Heart left ventricle (tissue), 16 donors: ENCODE measurements around the gene CPNE2. TPM values are rescaled to one million over a fixed set of nuclear protein-coding genes. Genes with fewer than 3 reads are reported as not detected.

Experiments
- ATAC-seq, 4 donors: fragments of 200-7000 bp; cut with Tn5 transposase; one replicate each; pipeline ENCODE4 v1.9.1; 2020 to 2022; ENCODE audit warnings: moderate library complexity in 4 of 4, mild to moderate bottlenecking in 3 of 4, moderate number of reproducible peaks in 1 of 4
- DNase-seq, 5 donors: peaks; one replicate each; pipeline ENCODE4 v3.0.0-alpha.2; 2020
- H3K27ac ChIP-seq, 12 donors: fragments of 200-600 bp; sonication (generic) in 4 of 12; one replicate each; pipeline versions ENCODE4 v1.5.0 to v1.8.0; 2016 to 2022; ENCODE audit warnings: mild to moderate bottlenecking in 2 of 12
- H3K27me3 ChIP-seq, 9 donors: fragments of 200-600 bp; sonication (generic) in 2 of 9; one replicate each; pipeline versions ENCODE4 v1.5.1 to v1.8.0; 2016 to 2022; ENCODE audit warnings: mild to moderate bottlenecking in 3 of 9
- H3K36me3 ChIP-seq, 9 donors: fragments of 200-600 bp; sonication (generic) in 2 of 9; one replicate each; pipeline versions ENCODE4 v1.5.0 to v1.8.0; 2018 to 2022; ENCODE audit warnings: mild to moderate bottlenecking in 2 of 9
- H3K4me1 ChIP-seq, 12 donors: fragments of 200-600 bp; sonication (generic) in 4 of 12; one replicate each; pipeline versions ENCODE4 v1.5.0 to v1.8.0; 2016 to 2022; ENCODE audit warnings: mild to moderate bottlenecking in 3 of 12
- H3K4me3 ChIP-seq, 12 donors: fragments of 200-600 bp; sonication (generic) in 4 of 12; one replicate each; pipeline versions ENCODE4 v1.5.0 to v1.8.0; 2017 to 2022; ENCODE audit warnings: mild to moderate bottlenecking in 9 of 12, moderate library complexity in 4 of 12
- H3K9me3 ChIP-seq, 12 donors: fragments of 200-600 bp; sonication (generic) in 4 of 12; one replicate each; pipeline versions ENCODE4 v1.5.0 to v1.8.0; 2016 to 2022; ENCODE audit warnings: mild to moderate bottlenecking in 1 of 12
- POLR2A ChIP-seq, 2 donors: fragments of 450-650 bp; IDR thresholded peaks; one replicate each; pipeline ENCODE4 v1.6.1; 2017; ENCODE audit warnings: antibody characterized with exemption in 2 of 2, mild to moderate bottlenecking in 2 of 2, moderate library complexity in 2 of 2
- WGBS, 4 donors: extraction: QIAGEN DNeasy Blood & Tissue Kit in 2 of 4; methylation state at CpG; one replicate each; pipeline versions ENCODE4 v1.1.5 to v1.1.7; 2013 to 2018; 5-methylcytosine and 5-hydroxymethylcytosine counted together
- intact Hi-C, 10 donors: fragments of 100-400 bp; cut with DNase I; formaldehyde crosslinking; loops; one replicate each; pipeline versions ENCODE4 v1.11.1 to v1.14.2; 2022
- polyA plus RNA-seq, 2 donors: library from polyadenylated mRNA; stranded (reverse); fragments of 200-250 nt; gene quantifications; one replicate each; pipeline ENCODE4 v1.2.3, GENCODE V29; 2013
- total RNA-seq, 9 donors: library from RNA; depleted of rRNA in 2 of 9; stranded (reverse); fragments of >200 nt in 2 of 9; fragmentation: NEBNext Ultra II Directional in 3 of 9; extraction: Animal tissue kit (Norgen Biotek cat#: 25700) in 3 of 9; gene quantifications; one replicate each; pipeline versions ENCODE4 v1.1.0 to v1.2.4, GENCODE V29; 2016 to 2023
- TF ChIP-seq, protein P1 (sequence below), 12 donors: fragments of 200-600 bp; sonication (generic) in 4 of 12; IDR thresholded peaks; one replicate each; pipeline versions ENCODE4 v1.5.0 to v1.8.0; 2018 to 2022; ENCODE audit warnings: antibody characterized with exemption in 12 of 12, mild to moderate bottlenecking in 5 of 12
- donor health status: ischemic (EF 13 %, LVEDD 7.1; RV severe dilation, severe dysfunction).
- donor health status: healthy with polysubstance abuse.
- donor health status: DM: no; HTN: yes; CAD: no.
- donor health status: DM: no; HTN: no; CAD: no.
- donor health status: ischemic (EF 25% LVEDD 6.9; RV normal size, moderate dysfunction).
- donor health status: ischemic (EF 25% LVEDD 5.7; RV mildly dilated, moderate dysfunction).
- donor health status: healthy.
- donor health status: DM: yes; HTN: yes; CAD: no.
- donor health status: ischemic (EF 35%, LVEDD 5.7; RV mildly dilated, moderate dysfunction).
- donor health status: nonischemic (EF 11% LVEDD 7.7; RV severe dilation, severe dysfunction).
- donor health status: DM: yes; HTN: yes; CAD: no.
- donor health status: PGD.
- donor health status: ischemic (EF 29% LVEDD 5.4; RV normal size, mild dysfunction).
- donor health status: nonischemic (EF 23%, LVEDD 6.1; RV moderate dilation, normal function).

Gene CPNE2
- total and polyA plus RNA-seq, 11 donors: 7.2 to 23.6 (median 14.0) TPM

DNA sequence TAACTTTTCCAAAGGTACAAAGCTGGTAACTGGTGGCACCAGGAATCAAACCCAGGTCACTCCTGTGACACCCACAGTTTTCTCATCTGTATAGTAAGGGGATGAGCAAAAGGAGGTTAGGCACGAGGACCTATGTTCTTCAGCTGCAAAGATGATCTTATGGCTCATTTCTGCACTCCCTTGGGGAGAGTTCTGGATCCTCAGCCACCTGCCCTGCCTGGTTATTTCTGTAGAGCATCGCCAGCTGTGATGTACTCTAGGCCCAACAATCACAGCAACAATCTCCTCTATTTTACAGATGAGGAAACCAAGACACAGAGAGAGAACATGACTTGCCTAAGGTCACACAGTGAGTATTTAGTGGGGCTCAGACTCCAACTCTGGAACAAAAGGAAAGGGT lies 5.4 kb upstream of the CPNE2 start:
- peaks cover 0 to 30% (median 8%) of the 10 kb centered on the region in 12 donors for H3K4me1 ChIP-seq
- no peak for ATAC-seq
- H3K27me3 ChIP-seq: no peaks in the 10 kb centered on the region
- no peak overlapping the region for H3K27ac ChIP-seq
- no peak for DNase-seq
- peaks cover 0 to 15% (median 0%) of the 10 kb centered on the region in 9 donors for H3K36me3 ChIP-seq
- no peak for TF ChIP-seq POLR2A (IDR thresholded peaks at IDR 0.05)
- intact Hi-C loops: loop anchor here in 5 of 10 donors (10.0 kb wide), 3 partner anchors 208 to 338 kb away; no protein-coding TSS in a partner anchor
- 79 to 86% (median 81%) methylated on average over 2 of the region's 2 CpGs for WGBS, 4 donors
- H3K4me3 ChIP-seq: no peak overlapping the region
- H3K9me3 ChIP-seq: peaks cover 0 to 6% (median 0%) of the 10 kb centered on the region in 12 donors

DNA sequence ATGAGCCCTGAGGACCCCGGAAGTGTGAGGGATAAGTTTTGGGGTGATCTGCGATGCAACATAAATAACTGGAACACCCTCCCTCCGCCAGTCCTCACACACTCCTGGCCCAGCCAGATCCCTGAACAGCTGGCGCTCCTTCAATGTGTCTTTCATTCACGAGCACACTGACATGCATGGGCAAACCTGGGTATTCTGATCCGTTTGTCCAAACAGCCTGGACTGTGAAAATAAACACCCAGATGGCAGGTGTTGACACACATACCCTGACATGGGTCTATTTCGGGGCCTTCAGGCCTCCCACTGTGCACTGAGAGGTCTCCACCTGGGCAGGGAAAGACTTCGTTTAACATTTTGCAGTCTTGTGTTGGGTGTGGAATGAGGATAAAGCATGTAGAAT lies 3.0 kb upstream of the CPNE2 start:
- TF ChIP-seq POLR2A (IDR thresholded peaks at IDR 0.05): no peak
- TF ChIP-seq, protein P1, sequence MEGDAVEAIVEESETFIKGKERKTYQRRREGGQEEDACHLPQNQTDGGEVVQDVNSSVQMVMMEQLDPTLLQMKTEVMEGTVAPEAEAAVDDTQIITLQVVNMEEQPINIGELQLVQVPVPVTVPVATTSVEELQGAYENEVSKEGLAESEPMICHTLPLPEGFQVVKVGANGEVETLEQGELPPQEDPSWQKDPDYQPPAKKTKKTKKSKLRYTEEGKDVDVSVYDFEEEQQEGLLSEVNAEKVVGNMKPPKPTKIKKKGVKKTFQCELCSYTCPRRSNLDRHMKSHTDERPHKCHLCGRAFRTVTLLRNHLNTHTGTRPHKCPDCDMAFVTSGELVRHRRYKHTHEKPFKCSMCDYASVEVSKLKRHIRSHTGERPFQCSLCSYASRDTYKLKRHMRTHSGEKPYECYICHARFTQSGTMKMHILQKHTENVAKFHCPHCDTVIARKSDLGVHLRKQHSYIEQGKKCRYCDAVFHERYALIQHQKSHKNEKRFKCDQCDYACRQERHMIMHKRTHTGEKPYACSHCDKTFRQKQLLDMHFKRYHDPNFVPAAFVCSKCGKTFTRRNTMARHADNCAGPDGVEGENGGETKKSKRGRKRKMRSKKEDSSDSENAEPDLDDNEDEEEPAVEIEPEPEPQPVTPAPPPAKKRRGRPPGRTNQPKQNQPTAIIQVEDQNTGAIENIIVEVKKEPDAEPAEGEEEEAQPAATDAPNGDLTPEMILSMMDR (IDR thresholded peaks at IDR 0.05): no peak
- no peak overlapping the region for H3K27ac ChIP-seq
- intact Hi-C loops: loop anchor here in 5 of 10 donors (10.0 kb wide), 3 partner anchors 205 to 335 kb away; no protein-coding TSS in a partner anchor
- H3K9me3 ChIP-seq: peaks cover 0 to 6% (median 0%) of the 10 kb centered on the region in 12 donors
- DNase-seq (no peak), ATAC-seq (no peak)
- no peaks in the 10 kb centered on the region for H3K27me3 ChIP-seq
- H3K4me3 ChIP-seq: no peak overlapping the region
- H3K4me1 ChIP-seq: peaks cover 2 to 40% (median 17%) of the 10 kb centered on the region in 12 donors
- whole genome bisulfite sequencing, 4 donors: 79 to 90% (median 83%) methylated on average over 8 of the region's 8 CpGs
- H3K36me3 ChIP-seq: no peaks in the 10 kb centered on the region

DNA sequence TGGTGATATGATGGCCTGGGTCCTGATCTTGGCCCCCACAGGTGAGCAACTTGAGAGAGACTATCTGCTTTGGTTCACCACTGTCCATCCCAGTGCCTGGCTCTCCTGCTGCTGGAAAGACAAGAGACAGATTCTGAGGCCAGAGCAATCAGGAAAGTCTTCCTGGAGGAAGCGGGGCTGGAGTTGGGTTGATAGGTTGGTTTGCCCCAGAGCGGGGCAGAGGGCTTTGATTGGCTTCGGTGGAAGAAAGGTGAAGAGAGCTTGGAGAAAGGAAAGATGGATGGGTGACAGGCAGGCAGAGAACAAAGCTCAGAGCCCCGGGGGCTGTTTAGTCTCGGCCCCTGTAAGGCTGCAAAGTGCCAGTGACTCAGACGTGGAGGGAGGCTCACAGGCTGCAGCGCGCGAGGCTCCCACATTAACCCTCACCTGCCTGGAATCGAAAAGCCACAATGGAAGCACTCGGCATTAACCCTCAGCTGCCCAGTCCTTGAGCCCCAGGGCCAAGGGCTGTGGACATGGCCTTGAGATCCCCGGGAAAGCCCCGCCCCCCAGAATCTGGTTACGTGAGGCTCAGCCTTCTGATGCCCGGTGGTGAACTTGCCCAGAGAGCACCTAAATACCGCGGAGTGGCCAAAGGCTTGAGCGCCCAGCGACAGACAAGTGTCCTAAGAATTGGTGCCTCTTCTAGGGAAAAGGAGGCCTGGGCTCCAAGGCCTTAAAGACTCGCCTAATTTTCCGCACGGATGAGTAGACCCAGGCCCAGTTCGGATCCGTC lies 996 bp upstream of the CPNE2 start:
- Histone ChIP-seq H3K36me3 (no peaks in the 10 kb centered on the region), H3K4me3 (peak overlapping the region; percentile 66 to 98 (median 88)), H3K27me3 (no peaks in the 10 kb centered on the region), H3K27ac (peak overlapping the region in 11 of 12 donors; percentile 79 to 94 (median 84)), H3K9me3 (peaks cover 0 to 6% (median 0%) of the 10 kb centered on the region in 12 donors), H3K4me1 (peaks cover 2 to 39% (median 15%) of the 10 kb centered on the region in 12 donors)
- no peak for TF ChIP-seq POLR2A (IDR thresholded peaks at IDR 0.05)
- TF ChIP-seq, protein P1 (IDR thresholded peaks at IDR 0.05): no peak
- intact Hi-C loops: loop anchor here in 4 of 10 donors (5.0 to 10.0 kb wide), 3 partner anchors 53 to 153 kb away; partner anchors contain the start of gene ARL2BP (in 1 of the 4)
- peak in 3 of 4 donors; percentile 9 to 26 (median 26) for ATAC-seq
- peak in 2 of 5 donors; percentile 32 to 61 for DNase-seq
- 19 to 27% (median 22%) methylated on average over 19 to 24 of the region's 24 CpGs for WGBS, 4 donors

DNA sequence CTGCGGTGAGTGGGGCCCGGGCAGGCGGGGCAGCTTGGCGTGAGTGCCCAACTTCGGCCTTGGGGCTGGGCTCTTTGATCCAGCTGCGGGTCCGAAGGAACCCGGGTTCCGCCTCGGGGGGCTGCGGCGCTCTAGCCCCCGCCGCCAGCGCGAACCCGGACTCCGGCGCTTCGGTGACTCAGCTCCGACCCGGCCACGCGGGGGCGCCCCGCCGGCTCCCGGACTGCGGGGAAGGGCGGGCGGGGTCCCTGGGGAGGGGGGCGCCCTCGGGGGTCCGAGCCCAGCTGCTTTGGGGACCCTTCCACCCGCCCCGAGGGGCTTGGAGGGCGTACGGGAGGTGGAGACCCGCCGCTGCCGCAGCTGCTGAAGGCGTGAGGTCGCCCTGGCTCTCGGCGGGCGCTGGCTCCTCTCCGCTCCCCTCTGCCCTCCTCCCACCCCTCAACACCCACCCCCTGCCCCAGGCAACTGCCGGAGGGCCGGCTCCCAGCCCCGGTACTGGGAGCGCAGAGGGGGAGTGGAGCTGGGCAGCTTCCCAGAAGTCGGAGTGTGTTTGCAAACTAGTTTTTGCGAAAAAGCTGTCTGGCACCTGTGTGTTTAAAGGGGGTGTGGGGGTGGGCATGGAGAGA lies 516 bp downstream of the CPNE2 start:
- intact Hi-C loops: loop anchor here in 4 of 10 donors (5.0 to 10.0 kb wide), 3 partner anchors 52 to 152 kb away; partner anchors contain the start of gene ARL2BP (in 1 of the 4)
- Histone ChIP-seq H3K4me3 (peak overlapping the region; percentile 66 to 98 (median 88)), H3K27ac (peak overlapping the region; percentile 76 to 94 (median 84)), H3K9me3 (peaks cover 0 to 6% (median 0%) of the 10 kb centered on the region in 12 donors), H3K36me3 (no peaks in the 10 kb centered on the region), H3K27me3 (no peaks in the 10 kb centered on the region), H3K4me1 (peaks cover 2 to 47% (median 15%) of the 10 kb centered on the region in 12 donors)
- DNase-seq: peak; percentile 40 to 75 (median 57)
- peak in 3 of 4 donors; percentile 18 to 42 (median 34) for ATAC-seq
- WGBS, 4 donors: 0 to 2% (median 1%) methylated on average over 10 to 53 of the region's 53 CpGs
- TF ChIP-seq, protein P1 (IDR thresholded peaks at IDR 0.05): peak; percentile 50 to 77 (median 65)
- no peak for TF ChIP-seq POLR2A (IDR thresholded peaks at IDR 0.05)
